HG03196 (cell line): ENCODE data around the gene CAV1.
"Not testable (repeated sequence)": the region's sequence is repeated elsewhere in the genome, so short reads cannot be mapped to it uniquely, and the experiment has no call there.

ENCODE experiments used
- ATAC-seq: cut with Tn5 transposase; IDR thresholded peaks from one replicate; pipeline ENCODE4 v1.9.1; 2021; ENCODE audit not compliant: unreplicated experiment

Gene CAV1

GRCh38 chr7:116579322-116579721, 54.5 kb downstream of the CAV1 start:
- ATAC-seq: no peak

GRCh38 chr7:116579835-116580234, 55.0 kb downstream of the CAV1 start:
- ATAC-seq: no peak

GRCh38 chr7:116582164-116582732, 57.4 kb downstream of the CAV1 start:
- ATAC-seq: no peak

GRCh38 chr7:116582806-116583444, 58.1 kb downstream of the CAV1 start:
- no peak for ATAC-seq

GRCh38 chr7:116583653-116584052, 58.8 kb downstream of the CAV1 start:
- ATAC-seq: peak; percentile 87

GRCh38 chr7:116584721-116585120, 59.9 kb downstream of the CAV1 start:
- ATAC-seq: no peak

- ATAC-seq: no peak
Observed at GRCh38 chr7:116585392-116585791, 60.6 kb downstream of the CAV1 start.

- no peak for ATAC-seq
Observed at GRCh38 chr7:116585967-116586366, 61.1 kb downstream of the CAV1 start.

- ATAC-seq: not testable (repeated sequence)
Observed at GRCh38 chr7:116587200-116587599, 62.4 kb downstream of the CAV1 start.

- ATAC-seq: peak; percentile 72
Observed at GRCh38 chr7:116588225-116588624, 63.4 kb downstream of the CAV1 start.

GRCh38 chr7:116588641-116589594, 64.1 kb downstream of the CAV1 start:
- peak; percentile 38 for ATAC-seq

GRCh38 chr7:116591202-116592040, 66.6 kb downstream of the CAV1 start:
- ATAC-seq: no peak

GRCh38 chr7:116592041-116592355, 67.2 kb downstream of the CAV1 start:
- no peak for ATAC-seq

GRCh38 chr7:116592445-116592844, 67.6 kb downstream of the CAV1 start:
- ATAC-seq: no peak

- ATAC-seq: no peak
Observed at GRCh38 chr7:116593359-116594075, 68.7 kb downstream of the CAV1 start.

GRCh38 chr7:116595063-116595462, 70.2 kb downstream of the CAV1 start:
- no peak for ATAC-seq

- no peak for ATAC-seq
Observed at GRCh38 chr7:116597384-116597783, 72.5 kb downstream of the CAV1 start.

- ATAC-seq: no peak
Observed at GRCh38 chr7:116598278-116598677, 73.4 kb downstream of the CAV1 start.

- ATAC-seq: no peak
Observed at GRCh38 chr7:116598861-116599260, 74.0 kb downstream of the CAV1 start.

- ATAC-seq: no peak
Observed at GRCh38 chr7:116601426-116601825, 76.6 kb downstream of the CAV1 start.
